ENCODE measurements around the gene FAM9C. TPM values are rescaled to one million over a fixed set of nuclear protein-coding genes. Genes with fewer than 3 reads are reported as not detected.

The FAM9C gene
- total RNA-seq, 1 experiment from 2014 or later, result not detected

DNA sequence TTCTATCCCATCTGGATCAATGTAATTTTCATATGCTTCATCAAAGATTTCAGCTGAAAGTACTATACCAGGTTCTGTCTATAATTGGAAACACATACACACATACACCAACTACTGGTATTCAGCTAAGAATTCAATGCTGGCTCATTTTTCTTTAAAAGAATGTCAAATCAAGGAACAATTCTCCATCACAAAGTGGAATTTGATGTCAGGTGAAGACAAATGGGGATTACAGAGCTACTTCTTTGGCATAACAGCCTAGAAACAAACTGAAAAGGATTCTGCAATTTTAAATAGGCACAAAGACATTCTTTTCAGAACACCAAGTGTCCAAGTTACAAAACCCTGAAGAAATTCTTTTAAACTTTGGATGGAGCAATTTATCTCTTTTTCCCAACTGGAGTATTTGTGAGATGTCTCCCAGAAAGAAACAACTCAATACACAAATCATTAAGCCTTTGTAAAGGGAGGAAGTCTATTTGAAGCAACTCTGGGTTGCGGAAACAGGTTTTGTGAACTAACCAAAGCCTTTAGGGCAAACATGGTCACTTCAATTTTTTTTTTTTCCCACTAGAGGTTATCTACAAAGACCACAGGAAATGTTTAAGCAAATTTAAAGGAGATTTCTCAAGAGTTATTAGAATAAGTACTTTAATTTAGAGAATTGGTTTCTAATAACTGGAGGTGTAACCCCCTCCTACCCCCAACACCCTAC is 1.9 kb upstream of the FAM9C start:
- Mint-ChIP-seq H3K27ac (ENCODE audit: low read depth, unreplicated experiment) (no peak overlapping the region), H3K4me3 (ENCODE audit: unreplicated experiment) (no peak overlapping the region), H3K4me1 (ENCODE audit: insufficient read depth, unreplicated experiment) (no peaks in the 10 kb centered on the region), H3K9me3 (ENCODE audit: unreplicated experiment) (no peaks in the 10 kb centered on the region), H3K27me3 (ENCODE audit: insufficient read depth, unreplicated experiment) (no peaks in the 10 kb centered on the region), H3K36me3 (ENCODE audit: insufficient read depth, unreplicated experiment) (no peaks in the 10 kb centered on the region)
- POLR2A ChIA-PET, result interaction anchor here (0.6 kb wide), 1 partner anchor 205 kb away, joined by 4 read pairs; no protein-coding TSS in a partner anchor
- TF ChIP-seq, protein P1, sequence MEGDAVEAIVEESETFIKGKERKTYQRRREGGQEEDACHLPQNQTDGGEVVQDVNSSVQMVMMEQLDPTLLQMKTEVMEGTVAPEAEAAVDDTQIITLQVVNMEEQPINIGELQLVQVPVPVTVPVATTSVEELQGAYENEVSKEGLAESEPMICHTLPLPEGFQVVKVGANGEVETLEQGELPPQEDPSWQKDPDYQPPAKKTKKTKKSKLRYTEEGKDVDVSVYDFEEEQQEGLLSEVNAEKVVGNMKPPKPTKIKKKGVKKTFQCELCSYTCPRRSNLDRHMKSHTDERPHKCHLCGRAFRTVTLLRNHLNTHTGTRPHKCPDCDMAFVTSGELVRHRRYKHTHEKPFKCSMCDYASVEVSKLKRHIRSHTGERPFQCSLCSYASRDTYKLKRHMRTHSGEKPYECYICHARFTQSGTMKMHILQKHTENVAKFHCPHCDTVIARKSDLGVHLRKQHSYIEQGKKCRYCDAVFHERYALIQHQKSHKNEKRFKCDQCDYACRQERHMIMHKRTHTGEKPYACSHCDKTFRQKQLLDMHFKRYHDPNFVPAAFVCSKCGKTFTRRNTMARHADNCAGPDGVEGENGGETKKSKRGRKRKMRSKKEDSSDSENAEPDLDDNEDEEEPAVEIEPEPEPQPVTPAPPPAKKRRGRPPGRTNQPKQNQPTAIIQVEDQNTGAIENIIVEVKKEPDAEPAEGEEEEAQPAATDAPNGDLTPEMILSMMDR (IDR thresholded peaks at IDR 0.05; ENCODE audit: unreplicated experiment), result no peak
- CTCF ChIA-PET, result interaction anchor here (0.6 kb wide), 1 partner anchor 99 kb away, joined by 4 read pairs; no protein-coding TSS in a partner anchor
- no TSS peak for BruUV-seq (replicated peaks)
- DNase-seq (ENCODE audit: unreplicated experiment), result no peak
- intact Hi-C loops (cut with micrococcal nuclease), result no loop called here

DNA sequence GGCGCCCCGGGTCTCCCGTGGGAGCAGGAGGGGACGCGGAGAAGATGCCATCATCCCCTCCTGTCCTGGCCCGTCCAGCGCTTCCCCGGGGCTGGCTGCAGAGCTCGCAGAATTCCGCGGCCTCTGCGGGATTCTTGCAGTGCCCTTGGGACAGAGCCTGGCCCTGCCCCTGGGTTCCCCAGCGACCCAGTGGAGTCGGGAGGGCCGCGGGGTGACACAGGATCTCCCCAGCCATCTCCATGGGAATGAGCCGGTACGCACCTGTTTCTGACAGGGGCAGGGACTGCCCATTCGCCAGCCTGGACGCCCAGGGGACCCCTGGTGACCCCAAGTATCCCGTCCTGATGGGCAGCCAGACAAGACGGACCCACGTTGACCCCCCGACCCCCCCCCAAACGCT is 482 bp downstream of the FAM9C start:
- TF ChIP-seq, protein P1 (IDR thresholded peaks at IDR 0.05; ENCODE audit: unreplicated experiment), result no peak
- no peaks in the 10 kb centered on the region for H3K9me3 Mint-ChIP-seq (ENCODE audit: unreplicated experiment)
- no peaks in the 10 kb centered on the region for H3K36me3 Mint-ChIP-seq (ENCODE audit: insufficient read depth, unreplicated experiment)
- no TSS peak for BruUV-seq (replicated peaks)
- no peak overlapping the region for H3K4me3 Mint-ChIP-seq (ENCODE audit: unreplicated experiment)
- H3K27ac Mint-ChIP-seq (ENCODE audit: low read depth, unreplicated experiment), result no peak overlapping the region
- POLR2A ChIA-PET, result no interaction called here
- intact Hi-C loops (cut with micrococcal nuclease), result no loop called here
- DNase-seq (ENCODE audit: unreplicated experiment), result no peak
- CTCF ChIA-PET, result interaction anchor here (0.6 kb wide), 1 partner anchor 14 kb away, joined by 3 read pairs; no protein-coding TSS in a partner anchor
- no peaks in the 10 kb centered on the region for H3K4me1 Mint-ChIP-seq (ENCODE audit: insufficient read depth, unreplicated experiment)
- H3K27me3 Mint-ChIP-seq (ENCODE audit: insufficient read depth, unreplicated experiment), result peaks cover 13% of the 10 kb centered on the region

DNA sequence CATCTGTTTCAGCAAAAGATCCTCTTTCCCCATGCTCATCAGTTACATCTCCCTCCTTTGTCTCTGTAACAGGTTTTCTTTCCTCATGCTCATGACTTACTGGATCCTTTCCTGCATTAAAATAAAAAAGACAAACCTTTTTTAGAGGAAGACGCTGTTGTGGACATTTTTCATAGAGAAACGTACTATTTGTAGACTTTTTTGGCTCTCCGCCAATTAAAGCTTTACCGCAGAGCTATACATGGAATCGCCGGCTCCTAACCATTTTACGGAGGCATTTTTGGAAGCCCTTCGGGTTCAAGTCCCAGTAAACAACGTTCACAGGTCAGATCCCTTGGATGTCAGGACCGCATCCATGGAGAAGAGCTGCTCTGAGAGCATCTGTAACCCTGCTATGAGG is 1.3 kb downstream of the FAM9C start:
- intact Hi-C loops (cut with micrococcal nuclease), result no loop called here
- H3K27me3 Mint-ChIP-seq (ENCODE audit: insufficient read depth, unreplicated experiment), result peaks cover 21% of the 10 kb centered on the region
- TF ChIP-seq, protein P1 (IDR thresholded peaks at IDR 0.05; ENCODE audit: unreplicated experiment), result no peak
- DNase-seq (ENCODE audit: unreplicated experiment), result no peak
- no peaks in the 10 kb centered on the region for H3K4me1 Mint-ChIP-seq (ENCODE audit: insufficient read depth, unreplicated experiment)
- no peak overlapping the region for H3K4me3 Mint-ChIP-seq (ENCODE audit: unreplicated experiment)
- H3K36me3 Mint-ChIP-seq (ENCODE audit: insufficient read depth, unreplicated experiment), result no peaks in the 10 kb centered on the region
- no peaks in the 10 kb centered on the region for H3K9me3 Mint-ChIP-seq (ENCODE audit: unreplicated experiment)
- CTCF ChIA-PET, result interaction anchor here (0.6 to 1.0 kb wide), 2 partner anchors 15 to 444 kb away, joined by 3 read pairs; no protein-coding TSS in a partner anchor
- H3K27ac Mint-ChIP-seq (ENCODE audit: low read depth, unreplicated experiment), result no peak overlapping the region
- POLR2A ChIA-PET, result interaction anchor here (0.7 kb wide), 1 partner anchor 13 kb away, joined by 4 read pairs; no protein-coding TSS in a partner anchor
- BruUV-seq (replicated peaks), result no TSS peak

DNA sequence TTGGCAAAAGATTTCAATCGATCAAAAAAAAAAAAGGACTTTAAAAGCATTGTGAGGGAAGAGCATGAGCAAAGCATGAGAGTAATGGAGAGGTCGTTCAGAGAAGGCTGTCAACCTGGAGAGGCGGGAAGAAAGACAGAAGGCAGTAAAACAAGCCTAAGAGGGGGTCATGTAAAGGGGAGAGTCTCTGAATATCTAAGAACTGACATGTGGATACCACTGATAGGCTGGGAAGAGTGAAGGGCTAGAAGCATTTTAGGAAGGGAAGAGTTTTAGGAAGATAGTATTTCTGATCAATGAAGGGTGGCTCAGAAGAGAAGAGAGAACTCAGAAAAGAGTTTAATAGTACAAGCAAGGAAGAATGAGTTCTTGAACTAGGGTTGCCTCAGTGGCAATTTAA is 7.5 kb downstream of the FAM9C start:
- POLR2A ChIA-PET, result no interaction called here
- CTCF ChIA-PET, result no interaction called here
- DNase-seq (ENCODE audit: unreplicated experiment), result no peak
- H3K27ac Mint-ChIP-seq (ENCODE audit: low read depth, unreplicated experiment), result no peak overlapping the region
- no peak overlapping the region for H3K4me3 Mint-ChIP-seq (ENCODE audit: unreplicated experiment)
- no peaks in the 10 kb centered on the region for H3K9me3 Mint-ChIP-seq (ENCODE audit: unreplicated experiment)
- no peaks in the 10 kb centered on the region for H3K36me3 Mint-ChIP-seq (ENCODE audit: insufficient read depth, unreplicated experiment)
- BruUV-seq (replicated peaks), result no TSS peak
- intact Hi-C loops (cut with micrococcal nuclease), result no loop called here
- H3K27me3 Mint-ChIP-seq (ENCODE audit: insufficient read depth, unreplicated experiment), result peaks cover 68% of the 10 kb centered on the region
- TF ChIP-seq, protein P1 (IDR thresholded peaks at IDR 0.05; ENCODE audit: unreplicated experiment), result no peak
- no peaks in the 10 kb centered on the region for H3K4me1 Mint-ChIP-seq (ENCODE audit: insufficient read depth, unreplicated experiment)

Measured in MCF 10A (cell line).